Mammary epithelial cell (primary cell): Measurements from ENCODE around the gene LCK.

Experiments
- EZH2 ChIP-seq: IDR thresholded peaks from 2 replicates; pipeline ENCODE4 v1.6.1; 2012; ENCODE audit warnings: low read length, inconsistent platforms, borderline replicate concordance
- TF ChIP-seq, protein P1 (sequence below), 2 donors: IDR thresholded peaks in 1 of 2; conservative IDR thresholded peaks in 1 of 2; 2 replicates each; pipeline ENCODE4 v1.5.1; 2011 to 2012; ENCODE audit warnings: inconsistent platforms in 2 of 2, low read length in 2 of 2, mild to moderate bottlenecking in 2 of 2, control low read depth in 1 of 2, low read depth in 1 of 2; ENCODE audit not compliant: insufficient read depth in 1 of 2; ENCODE audit errors: extremely low read depth in 1 of 2

DNA sequence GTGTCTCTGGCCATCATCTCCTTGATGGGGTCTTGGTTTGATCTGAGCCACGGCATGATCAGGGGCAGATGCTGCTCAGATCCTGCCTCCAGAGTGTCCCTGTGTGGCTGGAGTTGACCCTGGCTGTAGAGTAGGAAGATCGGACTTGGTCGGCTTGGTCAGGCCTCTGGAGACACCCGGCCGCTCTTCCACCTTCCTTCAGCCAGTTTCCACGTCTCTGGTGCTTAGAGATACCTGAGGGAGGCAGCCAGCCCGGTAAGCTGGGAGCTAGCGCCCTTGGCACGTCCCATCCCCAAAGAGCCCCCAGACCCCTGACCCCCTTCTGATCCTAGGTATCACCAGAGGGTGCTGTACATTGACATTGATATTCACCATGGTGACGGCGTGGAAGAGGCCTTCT, 76.1 kb downstream of the LCK start:
- TF ChIP-seq, protein P1, sequence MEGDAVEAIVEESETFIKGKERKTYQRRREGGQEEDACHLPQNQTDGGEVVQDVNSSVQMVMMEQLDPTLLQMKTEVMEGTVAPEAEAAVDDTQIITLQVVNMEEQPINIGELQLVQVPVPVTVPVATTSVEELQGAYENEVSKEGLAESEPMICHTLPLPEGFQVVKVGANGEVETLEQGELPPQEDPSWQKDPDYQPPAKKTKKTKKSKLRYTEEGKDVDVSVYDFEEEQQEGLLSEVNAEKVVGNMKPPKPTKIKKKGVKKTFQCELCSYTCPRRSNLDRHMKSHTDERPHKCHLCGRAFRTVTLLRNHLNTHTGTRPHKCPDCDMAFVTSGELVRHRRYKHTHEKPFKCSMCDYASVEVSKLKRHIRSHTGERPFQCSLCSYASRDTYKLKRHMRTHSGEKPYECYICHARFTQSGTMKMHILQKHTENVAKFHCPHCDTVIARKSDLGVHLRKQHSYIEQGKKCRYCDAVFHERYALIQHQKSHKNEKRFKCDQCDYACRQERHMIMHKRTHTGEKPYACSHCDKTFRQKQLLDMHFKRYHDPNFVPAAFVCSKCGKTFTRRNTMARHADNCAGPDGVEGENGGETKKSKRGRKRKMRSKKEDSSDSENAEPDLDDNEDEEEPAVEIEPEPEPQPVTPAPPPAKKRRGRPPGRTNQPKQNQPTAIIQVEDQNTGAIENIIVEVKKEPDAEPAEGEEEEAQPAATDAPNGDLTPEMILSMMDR (conservative IDR thresholded peaks at IDR 0.05 in 1 of 2, IDR thresholded peaks at IDR 0.05 in 1 of 2; ENCODE audit: extremely low read depth in 1 of 2, insufficient read depth in 1 of 2, low read depth in 1 of 2, low read length in 2 of 2), result no peak
- no peak for TF ChIP-seq EZH2
